HG02759 (cell line): Measurements from ENCODE around the gene GABBR2.

Experiments used
- ATAC-seq: cut with Tn5 transposase; IDR thresholded peaks from one replicate; pipeline ENCODE4 v1.9.1; 2021; ENCODE audit warnings: mild to moderate bottlenecking, moderate library complexity; ENCODE audit not compliant: unreplicated experiment

Gene GABBR2

DNA sequence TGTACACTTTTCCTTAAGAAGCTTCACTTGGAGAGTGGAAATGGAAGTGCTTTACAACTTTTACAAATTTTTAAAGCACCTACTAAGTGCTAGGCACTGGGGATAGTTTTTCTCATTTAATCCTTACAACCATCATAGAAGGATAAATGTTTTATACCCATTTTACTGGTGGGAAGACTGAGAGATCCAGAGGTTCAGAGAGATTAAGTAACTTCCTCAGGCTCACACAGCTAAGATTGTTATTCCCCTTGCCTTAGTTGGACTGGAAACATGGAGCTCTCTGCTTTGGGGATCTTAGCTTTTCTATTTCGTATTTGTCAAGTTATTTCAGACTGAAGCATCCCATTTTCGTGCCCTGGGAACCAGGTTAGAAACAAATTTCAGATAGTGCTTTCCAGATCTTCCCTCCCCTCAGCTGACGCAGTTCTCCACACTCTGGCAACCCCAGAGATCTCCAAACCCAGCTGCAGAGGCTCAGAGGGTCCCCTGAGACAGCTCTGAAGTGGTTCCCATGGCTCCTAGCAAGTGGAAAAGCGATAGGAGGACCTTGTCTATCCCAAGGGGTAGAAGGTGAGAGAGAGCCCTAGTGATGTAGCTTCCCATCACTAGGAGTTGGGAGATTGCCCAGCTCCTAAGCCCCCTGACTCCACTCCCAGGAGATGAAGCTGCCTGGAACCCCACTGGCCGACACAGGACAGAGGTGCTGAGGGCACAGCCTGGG is 16.2 kb upstream of the GABBR2 start:
- ATAC-seq = no peak

DNA sequence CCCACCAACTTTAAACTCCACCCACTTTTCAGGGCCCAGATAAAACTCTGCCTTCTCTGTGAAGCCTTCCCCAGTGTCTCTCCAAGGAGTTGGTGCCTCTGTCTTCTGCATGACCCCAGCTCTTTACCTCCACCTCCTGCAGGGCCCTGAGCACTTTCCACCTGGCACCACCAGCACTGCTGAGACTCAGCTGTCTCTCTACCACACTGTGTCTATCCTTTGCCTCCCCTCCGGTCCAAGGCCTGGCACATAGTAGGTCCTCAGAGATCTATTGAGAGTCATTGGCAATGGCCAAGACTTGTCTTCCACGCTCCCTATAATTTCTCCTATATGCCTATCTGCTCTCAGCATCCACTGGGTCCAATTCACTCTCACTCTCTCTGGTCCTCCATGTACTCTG is 12.9 kb upstream of the GABBR2 start:
- no peak for ATAC-seq

DNA sequence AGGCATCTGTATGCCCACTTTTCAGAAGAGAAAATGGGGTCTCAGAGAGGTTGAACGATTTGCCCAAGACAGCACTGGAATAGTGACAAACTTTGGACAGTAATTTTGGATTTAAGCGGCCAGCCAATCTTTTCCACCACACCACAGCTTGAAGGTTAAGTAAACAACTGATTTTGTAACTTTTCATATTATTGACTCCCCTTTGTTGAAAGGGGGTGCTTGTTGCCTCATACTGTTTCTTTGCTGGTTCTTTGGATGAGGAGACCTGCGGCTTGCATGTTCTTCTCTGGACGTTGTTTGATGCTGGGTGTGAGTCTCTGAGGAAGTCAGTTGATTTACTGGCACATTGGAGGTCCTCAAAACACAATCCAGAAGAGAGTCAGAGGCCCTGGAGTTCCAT is 11.7 kb upstream of the GABBR2 start:
- ATAC-seq = no peak

DNA sequence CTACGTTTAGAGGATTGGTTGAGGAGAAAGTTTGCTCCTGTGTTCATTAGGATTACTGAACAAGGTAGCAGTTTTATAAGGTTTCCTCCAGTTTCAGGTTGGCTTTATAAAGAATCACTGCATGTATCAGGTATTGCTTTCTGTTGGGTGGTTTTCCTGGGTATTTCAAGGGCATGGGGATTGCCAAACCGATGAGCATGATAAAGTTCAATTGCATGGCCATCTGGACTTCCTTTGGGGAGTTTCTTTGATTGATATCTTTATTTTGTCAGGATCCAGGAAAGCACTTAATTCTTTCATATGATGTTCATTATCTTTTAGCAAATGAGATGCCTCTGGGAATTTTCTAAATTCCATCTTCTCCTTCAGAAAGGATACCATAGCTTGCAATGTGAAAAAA is 10.3 kb upstream of the GABBR2 start:
- no peak for ATAC-seq

DNA sequence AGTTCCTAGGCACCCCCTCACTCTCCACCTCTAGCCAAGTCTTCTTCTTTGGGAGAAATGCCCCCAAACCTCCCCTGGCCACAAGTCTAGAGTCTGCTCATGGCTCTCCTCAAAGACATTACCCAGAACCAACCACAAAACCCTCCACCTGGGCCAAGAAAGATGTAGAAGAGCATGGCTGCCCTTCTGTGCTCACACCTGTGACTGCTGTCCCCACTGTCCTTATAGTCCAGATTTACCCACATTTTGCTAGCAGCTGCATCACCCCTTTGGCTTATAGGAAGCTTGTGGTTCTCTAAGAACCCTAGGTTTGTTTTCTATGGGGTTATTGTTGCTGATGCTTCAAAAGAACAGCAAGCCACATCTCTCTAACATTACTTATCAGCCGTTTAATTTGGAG is 6.1 kb upstream of the GABBR2 start:
- no peak for ATAC-seq

DNA sequence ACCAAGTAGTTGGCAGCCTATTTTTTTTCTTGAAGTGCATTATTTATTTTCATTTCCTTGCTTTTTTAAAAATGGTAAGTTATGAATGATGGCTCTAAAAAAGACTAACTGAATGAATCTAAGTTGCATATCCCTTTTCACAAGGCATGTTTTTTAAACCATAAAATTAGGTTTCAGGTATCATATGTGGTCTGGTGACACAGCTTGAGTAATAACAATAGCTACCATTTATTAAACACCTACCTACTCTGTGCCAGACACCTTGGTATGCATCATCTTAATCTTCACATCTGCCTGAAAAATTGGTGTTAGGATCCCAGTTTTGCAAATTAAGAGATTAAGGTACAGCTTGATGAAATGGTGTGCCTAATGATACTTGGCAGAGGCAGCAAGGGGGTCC is 4.3 kb upstream of the GABBR2 start:
- no peak for ATAC-seq

DNA sequence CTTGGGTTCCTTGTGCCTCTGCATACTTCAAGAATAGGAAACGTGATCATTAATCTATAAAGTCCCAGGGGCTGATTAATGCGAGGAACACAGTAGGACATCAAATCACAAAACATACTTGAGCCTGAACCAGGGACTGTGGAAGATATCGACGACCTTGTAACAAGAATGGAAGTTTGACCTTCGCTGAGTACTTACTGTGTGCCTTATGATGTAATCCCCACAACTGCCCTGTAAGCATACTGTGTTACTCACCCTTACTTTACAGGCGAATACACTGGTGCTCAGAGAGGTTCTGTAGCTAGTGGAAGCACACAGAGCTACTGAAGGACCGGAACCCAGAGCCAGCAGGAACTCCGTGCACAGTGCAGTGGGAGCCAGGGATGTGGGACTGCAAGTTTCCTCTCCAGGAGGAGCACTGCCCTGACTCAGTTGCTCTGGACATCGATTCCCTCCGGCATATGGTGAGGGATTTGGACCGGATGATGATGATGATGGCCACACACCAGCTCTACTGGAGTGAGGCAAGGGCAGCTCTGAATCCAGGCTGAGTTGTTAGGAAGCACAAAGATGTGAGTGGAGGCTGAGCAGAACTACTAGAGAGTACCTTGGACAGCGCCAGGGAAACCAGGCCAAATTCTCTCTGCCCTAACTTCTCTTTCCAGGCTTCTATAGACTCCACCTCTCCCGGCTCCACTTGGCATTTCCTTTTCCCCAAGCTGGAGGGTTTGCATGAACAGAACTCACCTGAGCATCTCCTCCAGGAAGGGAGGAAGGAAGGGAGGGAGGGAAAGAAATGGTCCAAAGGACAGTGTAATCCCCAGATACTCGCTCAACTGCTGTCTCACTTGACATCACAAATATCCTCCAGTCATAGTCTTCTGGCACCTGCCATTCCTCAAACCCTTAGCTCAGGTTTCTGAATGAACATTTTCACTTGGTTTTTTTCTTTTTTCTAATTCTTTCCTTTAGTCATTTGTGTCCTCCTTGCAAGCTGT is 1.5 kb upstream of the GABBR2 start:
- no peak for ATAC-seq

DNA sequence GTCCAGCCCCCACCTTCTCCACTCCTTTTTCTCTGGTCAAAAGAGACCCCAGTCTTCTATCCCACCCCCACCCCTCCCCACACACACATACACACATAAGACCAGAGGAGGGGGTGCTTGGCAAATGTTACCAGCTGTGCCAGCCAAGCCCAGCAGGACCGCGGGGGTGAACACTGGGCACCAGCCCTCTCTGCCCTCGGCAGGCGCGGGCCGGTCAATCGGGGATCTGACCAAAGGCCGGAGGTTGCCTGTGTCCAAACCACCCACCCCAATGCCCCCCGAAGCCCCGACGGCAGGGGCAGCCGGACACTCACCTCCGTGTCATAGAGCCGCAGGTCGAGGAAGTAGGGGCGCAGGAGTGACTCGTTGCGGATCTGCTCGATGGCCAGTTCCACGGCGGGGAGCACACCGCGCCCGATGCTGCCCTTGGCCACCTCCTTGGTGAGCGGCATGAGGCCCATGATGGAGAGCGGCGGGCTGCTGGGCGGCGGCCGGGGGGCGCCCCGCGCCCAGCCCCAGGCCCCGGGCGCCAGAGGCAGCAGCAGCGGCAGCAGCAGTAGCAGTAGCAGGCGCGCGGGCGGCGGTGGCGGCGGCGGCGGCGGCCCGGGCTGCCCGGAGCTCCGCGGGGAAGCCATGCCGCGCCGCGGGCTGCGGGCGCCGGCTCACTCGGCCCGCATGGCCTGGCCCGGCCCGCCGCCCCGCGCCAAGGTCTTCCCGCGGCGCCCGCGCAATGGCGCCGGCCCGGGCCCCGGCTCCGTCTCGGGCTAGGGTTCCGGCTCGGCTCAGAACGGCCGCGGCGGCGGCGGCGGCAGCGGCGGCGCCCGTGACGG is 417 bp downstream of the GABBR2 start:
- ATAC-seq = no peak

DNA sequence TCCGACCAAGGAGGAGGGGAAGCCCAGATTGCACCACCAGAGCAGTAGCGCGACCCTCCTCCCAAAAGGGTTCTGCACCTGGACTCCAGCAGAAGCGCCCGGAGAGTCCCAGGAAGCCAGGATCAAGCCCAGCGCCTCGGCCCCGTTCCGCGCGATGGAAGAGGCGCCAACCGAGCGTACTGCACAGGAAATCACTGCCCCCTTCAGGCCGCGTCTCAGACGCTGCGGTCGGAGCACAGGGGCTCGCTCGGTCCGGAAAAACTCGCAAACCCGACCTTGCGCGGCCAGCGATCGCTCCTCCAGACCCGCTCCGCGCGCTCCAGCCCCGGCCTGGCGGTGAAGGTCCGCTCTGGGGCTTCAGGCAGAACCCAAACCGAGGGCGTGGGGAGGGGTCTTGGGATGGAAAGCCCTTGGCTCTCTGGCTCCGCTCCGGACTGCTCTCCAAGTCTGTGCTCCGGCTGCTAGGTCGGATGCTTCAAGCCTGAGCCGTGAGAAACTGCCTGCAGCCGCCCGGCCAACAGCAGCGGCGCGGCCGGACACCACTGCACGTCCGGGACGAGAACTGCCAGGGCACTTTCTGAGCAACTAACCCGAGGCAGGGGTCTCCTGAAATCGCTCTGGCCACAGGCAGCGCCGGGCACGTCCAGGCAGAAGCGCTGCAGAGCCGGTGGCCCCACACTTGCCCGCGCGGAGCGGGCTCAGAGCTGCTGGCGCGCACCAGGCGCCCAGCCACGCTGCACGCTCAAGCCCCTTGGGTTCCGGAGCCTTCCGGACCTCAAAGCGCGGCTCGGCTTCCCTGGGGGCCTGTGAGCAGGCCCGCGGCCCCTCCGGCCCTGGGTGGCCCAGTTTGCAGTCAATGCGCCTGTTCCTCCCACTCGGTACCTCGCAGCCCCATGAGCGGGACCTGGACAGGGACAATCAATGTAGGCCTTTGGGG is 1.3 kb downstream of the GABBR2 start:
- no peak for ATAC-seq

DNA sequence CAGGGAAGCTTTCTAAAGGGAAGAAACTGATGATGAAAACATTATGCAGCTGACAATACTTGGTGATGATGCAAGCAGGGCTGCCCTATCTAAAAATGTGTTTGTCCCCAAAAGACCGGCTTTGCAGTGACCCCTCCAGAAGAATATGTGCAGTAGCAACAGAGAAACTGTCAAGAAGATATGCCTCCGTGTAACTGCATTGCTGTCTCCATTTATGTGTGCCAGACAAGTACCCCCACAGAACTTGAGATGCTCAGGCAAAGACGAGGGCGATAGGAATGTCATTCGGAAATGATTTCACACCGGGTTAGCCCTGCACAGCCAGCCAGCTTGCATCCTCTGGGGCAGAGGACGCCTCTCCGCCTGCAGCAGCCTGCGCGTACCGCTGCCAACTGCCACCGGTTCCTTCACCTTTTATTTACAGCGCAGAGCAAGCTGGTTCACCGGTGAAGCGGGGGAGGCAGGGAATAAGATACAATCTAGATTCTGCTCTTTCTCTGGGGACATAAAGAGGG is 2.0 kb downstream of the GABBR2 start:
- no peak for ATAC-seq

DNA sequence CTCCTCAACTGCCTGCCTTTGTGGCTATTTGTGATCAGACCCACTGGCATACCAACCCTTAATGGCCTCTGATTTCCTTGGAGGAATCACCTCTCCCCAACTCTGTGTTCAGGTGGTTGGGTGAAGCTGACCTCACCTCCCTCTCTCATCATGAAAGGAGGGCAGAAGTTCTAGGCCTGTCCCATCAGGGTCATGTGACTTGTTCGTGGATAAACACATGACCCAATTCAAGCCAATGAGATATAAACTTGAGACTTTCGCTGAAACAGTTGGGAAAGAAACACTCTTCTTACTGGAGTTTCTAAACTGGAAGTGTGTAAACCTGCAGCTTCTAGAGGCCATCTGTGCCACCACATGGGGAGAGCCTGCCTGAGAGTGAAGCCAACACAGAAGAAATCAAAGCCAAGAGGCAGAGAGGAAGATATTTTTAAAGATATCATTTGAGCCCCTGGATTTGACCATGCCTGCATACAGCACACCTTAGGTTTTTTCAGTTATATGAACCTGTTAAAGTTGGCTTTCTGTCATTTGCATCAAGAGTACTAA is 5.8 kb downstream of the GABBR2 start:
- no peak for ATAC-seq

DNA sequence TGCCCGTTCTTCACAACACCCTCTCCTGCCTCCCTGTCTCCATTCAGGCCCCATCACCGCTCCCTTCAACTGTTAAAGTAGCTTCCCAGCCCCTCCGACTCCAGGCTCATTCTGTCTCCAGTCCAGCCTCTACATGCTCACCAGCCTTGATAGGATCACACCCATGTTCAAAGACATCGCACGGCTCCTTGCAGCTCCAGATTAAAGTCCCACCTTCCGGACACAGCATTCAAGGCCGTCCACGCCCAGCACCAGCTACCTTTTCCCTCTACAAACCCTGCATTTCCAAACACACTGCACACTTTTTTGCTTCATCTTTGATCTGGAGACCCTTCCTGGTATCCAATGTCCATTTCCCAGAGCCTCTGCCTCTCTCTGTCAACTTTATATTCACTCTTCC is 6.4 kb downstream of the GABBR2 start:
- ATAC-seq = no peak

DNA sequence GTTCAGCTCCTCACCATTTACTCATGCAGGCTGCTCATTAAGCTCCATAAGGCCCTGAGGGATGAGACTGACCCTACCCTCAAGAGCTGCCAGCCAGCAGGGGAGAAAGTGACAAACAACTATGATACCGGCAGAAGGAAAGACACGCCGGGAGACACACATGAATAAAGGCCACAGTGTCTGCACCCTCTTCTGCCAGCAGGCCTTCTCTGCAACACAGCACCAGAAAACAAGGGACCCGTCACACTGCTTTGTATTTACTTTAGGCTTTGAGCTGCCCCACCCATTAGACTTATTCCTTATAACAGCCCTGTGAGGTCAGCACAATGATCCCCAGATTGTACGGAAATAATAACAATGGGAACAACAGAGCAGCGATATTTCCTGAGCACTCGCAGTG is 7.2 kb downstream of the GABBR2 start:
- no peak for ATAC-seq

DNA sequence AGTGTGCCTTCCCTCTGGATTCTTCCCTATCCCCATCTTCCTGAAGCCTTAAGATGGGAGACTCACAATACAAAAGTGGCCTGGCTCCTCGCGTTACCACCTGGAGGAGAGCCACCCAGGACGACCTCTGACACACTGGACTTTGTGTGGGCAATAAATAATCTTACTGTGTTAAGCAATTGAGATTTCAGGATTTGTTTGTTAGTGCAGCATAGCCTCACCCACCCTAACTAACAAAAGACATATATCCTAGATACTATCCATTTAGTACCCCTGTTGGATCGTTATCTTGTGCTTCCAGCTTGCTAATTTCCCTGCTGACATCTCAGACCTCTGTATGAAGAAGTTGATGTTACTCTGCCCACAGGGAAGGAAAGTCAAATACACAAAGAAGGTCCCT is 7.9 kb downstream of the GABBR2 start:
- ATAC-seq = no peak

DNA sequence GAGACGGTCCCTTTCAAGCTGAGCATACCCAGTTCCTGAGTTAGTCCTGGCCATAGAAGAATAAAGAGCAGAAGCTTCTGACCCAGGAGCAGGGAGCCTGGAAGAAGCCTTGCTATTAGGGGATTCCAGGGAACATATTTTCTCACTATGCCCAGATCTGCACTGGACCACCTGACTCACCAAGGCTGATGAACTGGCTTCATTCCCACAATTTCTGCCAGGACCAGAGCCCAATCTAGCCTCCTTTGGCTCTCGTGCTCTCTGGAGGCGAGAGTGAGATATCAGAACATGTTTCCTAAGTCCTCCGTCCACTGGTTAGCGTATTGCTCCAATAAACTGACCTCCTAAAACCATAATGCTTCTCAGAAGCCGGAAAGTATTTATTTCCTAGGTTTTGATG is 9.9 kb downstream of the GABBR2 start:
- no peak for ATAC-seq

DNA sequence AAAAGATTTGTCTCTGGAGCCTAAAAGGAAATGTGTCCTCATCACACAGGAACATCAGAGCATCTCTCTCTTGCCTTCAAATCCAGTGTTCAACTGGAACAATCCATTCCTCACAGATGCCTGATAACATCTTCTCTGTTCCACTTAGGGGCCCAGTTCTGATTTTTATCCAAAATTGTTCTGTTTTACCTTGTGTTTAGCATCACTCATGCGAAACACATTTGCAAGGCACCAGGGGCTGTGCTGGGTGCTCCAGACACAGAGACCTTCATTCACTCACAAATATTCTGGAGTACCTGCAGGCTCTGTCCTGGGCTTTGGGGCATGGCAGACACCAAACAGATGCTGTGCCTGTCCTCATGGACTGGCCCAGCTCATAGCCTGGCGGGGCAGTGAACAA is 13.8 kb downstream of the GABBR2 start:
- ATAC-seq = no peak

DNA sequence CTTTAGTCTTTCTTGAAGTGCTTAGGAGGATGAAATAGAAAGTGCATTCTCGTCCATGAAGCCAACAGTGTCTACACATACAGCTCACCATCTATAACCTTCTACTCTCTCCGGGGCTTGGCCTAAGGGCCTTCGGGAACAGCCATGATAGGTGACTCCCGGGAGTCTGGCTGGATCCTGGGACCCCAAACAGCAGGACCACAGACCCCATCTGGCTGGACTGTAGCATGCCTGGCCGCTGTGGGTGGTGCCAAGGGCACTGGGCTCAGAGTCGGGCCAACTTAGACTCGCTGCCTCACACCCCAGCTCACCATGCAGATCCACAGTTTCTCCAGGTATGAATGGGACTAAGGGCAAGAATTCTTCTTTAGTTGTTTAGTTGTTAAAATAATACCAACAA is 16.3 kb downstream of the GABBR2 start:
- no peak for ATAC-seq

DNA sequence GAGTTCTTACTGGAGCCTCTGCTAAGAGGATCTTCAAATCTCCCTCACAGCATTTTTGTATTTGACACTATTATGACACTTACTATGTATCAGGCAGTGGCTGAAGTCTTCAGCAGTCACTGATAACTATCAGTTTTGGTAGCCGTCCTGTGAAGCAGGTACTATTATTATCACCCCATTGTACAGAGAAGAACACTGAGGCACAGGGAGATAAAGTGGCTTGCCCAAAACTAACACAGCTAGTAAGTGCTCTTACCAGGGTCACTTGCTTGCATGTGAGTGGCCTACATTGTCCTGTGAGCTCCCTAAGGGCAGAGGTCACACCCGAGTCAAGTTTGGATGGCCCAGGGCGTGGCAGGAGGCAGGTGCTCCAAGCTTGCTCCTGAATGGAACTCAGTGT is 16.8 kb downstream of the GABBR2 start:
- ATAC-seq = no peak

DNA sequence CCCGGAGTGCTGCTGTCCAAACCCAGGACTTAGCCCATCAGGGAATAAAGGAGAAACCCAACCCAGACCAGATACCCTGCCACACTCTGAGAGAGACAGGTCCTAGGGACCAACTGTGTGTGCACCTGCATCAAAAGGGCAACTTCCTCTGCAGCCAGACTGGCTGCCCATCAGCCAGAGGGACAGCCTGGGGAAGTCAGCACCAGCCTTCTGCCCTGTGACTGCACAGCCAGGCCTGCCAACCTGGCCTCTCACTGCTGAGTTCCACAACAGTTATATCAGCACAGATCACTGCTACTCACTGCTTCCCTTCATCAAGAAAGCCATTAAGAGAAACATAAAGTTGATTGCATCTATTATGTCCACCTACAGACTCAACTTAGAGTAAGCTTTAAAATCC is 18.0 kb downstream of the GABBR2 start:
- ATAC-seq = no peak
